HG02610 (cell line): ENCODE results near the gene CACNA2D4.

Source experiments
- ATAC-seq: cut with Tn5 transposase; IDR thresholded peaks from one replicate; pipeline ENCODE4 v1.9.1; 2021; ENCODE audit warnings: mild to moderate bottlenecking, moderate library complexity; ENCODE audit not compliant: unreplicated experiment

CACNA2D4 gene

DNA sequence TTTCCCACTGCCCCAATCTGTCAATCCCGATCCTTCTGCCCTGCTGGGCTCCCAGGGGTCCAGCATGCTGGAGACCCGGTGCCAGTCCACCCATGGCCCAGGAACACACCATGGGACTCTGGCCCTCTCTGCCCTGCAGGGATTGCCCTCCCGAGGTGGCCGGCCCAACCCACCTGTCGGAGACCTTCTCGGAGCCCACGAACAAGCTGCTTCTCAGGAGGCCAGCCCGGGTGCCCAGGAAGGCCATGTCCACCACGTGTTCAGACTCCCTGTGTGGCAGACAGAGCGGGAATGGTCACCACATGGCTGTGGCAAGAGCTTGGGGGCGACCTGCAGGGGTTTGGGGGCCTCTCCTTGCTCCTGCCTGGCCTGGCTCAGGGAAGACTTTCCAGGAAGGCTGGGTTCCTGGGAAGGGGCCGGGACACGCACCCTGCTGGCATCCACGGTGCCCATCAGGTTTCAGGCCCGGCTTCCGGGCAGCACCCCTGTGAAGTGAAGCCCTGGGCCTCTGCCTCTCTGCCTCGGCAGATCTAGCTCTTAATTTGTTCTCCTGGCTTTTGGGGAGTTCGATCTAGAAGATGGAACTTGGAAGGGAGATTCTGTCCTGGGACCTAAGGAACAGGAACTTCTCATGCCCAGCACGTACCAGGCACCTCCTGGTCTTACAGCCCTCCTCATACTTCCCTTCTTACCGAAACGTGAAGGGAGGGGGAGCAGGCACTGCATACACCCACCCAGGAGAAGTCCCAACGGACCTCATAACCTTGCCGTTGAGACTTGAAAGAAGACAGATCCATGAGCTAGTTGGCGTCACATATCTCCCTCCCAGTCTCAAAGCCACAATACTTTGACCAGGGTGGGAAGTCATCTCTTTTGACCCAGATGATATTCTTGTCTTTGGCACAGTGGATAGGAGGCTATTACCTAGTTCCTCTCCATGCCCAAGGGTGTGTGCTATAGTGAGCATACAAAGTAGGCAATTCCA is 71.7 kb downstream of the CACNA2D4 start:
- ATAC-seq: no peak

DNA sequence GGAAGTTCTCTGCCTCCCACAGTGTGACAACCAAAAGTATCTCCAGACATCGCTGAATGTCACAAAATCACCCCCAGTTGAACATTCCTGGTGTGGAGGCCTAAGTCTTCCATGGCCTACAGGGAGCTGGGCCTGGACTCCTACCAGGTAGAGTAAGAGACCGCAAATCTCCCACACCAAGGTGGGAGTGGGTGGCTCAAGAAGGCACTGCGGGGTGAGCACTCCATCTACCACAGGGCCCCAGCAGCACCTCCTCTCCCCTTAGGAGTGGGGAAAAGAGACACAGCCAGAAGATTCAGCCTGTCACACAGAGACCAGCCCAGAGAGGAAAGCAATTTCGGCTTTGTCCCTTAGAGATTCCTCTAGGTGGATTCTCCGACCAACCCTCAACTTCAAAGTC is 72.6 kb downstream of the CACNA2D4 start:
- ATAC-seq: no peak

DNA sequence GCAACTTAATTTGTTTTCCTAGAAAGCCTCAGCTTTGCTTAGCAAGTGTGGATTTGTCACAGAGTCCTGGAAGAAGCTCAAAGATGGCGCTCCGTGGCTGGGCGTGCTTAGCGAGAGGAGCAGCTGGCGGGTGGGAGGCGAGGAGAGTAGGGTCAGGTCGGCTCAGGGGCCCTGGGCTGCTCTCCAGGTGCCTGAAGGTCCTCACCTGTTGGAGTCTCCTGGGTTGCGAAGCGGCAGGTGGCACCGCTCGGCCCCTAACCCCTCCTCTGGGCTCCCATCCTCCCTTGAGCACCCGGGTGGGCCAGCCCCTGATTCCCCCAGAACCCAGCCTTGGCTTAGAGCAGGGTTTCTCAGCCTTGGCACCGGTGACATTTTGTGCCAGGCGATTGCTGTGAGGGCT is 73.0 kb downstream of the CACNA2D4 start:
- no peak for ATAC-seq

DNA sequence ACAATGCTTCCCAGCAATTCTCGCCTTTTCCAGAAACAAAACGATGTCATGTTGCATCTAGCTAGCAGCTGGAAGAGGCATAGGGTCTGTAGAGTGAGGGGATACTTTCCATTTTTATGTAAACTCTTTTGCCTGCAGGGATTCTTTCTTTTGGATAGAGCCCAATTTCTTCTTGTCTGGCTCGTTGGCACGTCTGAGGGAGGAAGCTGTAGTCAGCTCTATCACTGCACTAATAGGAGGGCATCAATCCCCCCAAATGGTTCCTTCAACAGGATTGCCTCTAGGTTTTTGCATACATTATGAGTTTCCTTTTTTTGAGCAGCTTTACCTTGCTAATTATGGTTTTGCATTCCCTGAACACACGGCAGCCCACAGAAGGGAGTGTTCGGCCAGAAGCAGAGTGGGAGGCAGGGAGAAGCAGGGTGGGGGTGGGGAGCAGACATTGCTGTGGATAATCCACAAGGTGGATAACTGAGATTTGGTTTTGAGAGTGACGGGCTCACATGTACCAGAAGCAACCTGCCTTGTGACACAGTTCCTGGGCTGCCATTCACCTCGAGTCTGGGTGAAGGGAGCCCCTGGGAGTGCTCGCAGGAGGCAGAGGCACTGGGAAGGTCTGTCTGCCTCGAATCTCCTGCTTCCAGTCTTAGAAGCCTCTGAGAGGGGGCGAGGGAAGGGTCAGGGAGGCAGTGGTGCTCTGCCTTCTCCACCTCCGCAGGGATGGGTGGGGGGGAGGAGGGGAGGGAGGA is 73.6 kb downstream of the CACNA2D4 start:
- ATAC-seq: no peak

DNA sequence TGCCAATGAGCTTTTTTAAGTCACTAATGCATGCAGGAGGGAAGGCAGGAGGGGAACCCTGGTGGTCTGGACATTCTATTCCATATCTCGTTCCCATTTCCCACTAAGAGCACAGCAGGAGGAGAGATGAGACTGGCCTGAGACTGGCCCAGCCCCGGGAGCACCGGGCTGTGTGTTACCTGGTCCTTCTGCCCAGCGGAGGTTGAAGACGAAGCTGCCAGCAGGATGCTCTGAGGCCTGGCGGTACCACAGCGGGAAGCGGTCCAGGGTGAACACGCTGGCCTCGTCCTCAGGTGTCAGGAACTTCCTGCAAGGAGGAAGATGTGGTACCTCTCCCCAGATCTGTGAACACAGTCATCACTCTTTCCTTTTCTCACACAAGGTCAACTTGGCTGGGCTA is 74.2 kb downstream of the CACNA2D4 start:
- no peak for ATAC-seq

DNA sequence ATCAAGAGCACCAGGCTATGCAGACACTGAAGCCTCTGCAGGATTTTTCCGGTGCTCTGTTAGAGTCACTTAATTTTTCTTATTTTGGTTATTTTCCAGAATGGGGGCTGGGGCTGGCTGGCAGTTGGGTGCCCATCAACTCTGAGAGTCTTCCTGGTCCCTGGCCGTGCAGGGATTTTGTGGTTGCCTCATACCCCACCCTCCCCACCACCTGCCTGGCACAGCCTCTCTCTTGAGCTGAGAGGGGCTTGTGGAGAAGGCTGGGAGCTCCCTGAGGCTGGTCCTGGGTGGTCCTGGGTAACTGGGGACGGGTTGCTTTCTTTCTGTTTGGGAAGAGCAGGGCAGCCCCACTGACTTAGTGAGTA is 74.8 kb downstream of the CACNA2D4 start:
- ATAC-seq: no peak

DNA sequence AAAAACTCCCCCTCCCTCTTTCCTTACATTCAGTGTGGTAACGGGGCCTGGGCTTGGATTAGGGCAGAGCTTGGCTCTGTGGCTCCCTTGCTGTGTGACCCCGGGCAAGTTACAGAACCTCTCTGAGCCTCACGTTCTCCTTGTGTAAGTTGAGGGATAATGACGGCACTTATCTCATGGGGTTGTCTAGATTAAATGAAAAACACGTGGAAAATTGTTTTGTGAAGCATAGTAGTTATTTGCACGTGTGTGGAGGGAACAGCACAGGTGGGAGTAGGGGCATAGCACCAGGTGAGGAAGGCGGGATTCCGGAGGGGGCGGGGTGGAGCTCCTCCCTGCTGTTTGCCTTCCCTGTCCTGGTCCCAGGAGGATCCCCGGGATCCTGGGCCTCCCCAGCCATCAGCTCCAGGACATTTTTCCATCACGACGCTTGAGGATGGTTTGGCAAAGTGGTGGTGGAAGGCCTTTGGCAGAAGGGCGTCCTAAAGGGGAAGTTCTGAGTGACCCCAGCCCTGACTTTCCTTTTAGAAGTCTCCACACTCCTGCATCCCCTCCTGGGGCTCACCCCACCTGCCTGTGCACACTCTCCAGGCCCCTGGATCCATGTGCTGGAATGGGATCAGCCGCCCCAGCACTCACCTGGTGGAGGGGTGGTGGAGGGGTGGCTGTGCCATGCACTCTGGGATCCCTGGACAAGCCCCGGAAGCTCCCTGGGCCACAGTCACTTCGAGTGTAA is 75.4 kb downstream of the CACNA2D4 start:
- no peak for ATAC-seq

DNA sequence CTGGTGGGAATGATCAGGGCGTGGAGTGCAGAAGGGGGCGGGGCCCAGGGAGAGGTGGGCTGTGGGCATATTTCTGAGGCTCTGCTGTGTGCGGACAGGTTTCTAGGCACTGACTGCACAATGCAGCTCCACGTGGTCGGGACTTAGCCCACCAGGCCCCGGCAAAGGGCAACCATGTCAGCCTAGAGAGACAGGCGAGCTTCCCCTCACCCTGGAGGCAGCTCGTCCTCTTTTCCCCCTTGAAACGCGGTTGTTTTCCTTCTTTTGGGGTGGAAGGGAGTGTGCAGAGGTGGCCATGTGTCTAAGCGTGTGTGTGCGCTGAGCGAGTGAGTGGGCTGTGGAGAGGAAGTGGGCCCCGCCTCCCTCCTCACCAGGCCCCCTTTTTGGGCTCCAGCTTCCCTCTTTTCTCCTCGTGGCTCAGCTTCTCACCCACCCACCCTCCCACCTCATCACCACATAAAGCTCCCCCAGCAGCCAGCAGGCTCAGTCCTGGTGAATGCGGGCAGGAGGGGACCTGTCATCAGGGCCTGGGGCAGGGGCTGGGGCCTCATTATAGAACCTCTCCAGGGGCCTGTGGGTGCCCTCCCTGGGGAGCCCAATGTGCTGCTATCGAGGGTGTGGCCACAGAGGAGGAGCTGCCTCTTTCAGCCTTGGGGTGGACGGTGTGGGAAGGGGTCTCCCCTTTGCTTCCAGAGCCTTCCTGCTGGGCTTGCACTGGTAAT is 76.1 kb downstream of the CACNA2D4 start:
- ATAC-seq: no peak

DNA sequence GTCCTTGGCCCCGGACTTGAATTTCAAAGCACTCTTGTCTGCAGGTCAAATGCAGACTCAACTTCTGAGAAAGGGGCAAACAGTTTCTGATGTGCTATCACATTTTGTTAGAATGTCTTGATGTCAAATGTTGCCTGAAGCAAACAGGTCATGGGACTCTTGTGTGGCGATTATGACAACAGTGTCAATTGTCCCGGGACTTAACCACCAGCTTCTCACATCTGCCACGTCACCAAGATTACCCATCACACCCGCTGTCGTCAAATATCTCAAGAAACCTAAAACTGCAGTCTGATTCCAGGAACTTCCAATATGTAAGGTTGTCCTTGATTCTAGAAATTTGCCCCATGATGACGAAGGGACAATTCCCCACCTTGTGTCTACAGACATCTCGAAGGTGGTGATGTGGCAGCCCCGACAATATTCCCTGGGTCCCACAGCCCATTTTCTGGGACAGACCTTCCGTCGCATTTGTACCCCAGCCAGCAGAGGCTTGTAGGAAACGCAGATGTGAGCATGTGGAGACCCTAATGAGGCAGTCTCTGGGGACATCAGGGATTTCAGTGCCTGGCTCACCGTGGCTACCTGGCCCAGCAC is 76.8 kb downstream of the CACNA2D4 start:
- ATAC-seq: no peak

DNA sequence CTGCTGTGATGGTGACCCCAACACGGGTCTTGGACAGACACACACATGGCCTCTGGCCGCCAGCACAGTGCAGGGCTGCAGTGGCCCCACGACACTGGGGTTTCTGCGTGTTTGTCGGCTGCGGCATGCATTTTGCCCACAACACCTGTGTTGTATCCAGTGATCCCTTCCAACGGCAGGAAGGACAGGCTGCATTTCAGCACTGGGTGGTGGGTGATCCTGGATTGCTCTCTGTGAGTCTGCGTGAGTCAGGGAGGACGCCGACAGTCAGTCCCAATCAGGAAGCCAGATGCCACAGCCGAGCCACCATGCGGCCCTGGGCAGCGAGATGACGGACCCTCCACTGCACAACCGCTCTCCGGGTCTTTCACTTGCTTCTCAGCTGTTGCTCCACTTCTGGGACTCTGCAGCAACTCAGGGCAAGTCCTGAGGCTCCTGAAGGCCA is 77.4 kb downstream of the CACNA2D4 start:
- ATAC-seq: no peak

DNA sequence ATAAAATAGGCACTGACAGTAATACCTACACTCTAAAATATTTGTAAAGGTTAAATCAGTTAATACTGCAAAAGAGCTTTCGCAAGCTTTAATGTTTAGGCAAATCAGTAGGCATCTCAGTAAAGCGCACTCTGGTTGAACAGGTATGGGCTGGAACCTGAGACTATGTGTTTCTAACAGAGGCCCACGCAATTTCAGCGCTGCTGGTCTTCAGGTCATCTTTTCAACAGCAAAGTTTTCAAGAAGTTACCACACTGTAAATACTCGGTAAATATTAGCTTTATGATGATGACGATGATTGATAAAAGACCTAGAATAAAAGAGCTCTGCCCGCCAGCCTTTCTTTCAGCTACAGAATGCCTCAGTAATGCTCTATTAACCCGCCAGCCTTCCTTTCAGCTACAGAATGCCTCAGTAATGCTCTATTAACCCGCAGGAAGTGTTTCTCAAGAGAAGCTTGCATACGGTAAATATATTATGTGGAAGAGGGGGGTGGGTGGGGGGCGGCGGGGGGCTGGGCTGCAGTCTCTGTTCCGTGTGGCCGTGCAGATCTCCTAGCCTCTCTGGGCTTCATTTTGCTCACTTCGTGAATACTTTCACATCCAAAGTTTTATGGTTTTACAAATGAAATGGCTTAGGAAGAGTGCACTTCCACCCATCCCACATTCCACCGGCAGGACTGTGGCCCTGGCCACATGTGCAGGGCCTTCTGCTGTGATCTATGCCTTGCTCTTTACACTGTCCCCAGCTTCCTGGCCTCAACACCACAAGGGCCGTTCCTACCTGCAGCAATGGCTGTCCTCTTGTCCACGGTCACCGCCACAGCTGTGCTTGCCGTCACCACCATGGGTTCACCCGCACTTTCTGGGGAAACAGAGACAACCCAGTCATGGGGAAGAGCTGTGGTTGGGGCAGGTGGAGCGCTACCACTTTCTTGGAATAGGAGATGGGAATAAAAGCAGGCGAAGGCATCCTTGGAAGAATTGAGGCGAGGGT is 78.2 kb downstream of the CACNA2D4 start:
- ATAC-seq: no peak

DNA sequence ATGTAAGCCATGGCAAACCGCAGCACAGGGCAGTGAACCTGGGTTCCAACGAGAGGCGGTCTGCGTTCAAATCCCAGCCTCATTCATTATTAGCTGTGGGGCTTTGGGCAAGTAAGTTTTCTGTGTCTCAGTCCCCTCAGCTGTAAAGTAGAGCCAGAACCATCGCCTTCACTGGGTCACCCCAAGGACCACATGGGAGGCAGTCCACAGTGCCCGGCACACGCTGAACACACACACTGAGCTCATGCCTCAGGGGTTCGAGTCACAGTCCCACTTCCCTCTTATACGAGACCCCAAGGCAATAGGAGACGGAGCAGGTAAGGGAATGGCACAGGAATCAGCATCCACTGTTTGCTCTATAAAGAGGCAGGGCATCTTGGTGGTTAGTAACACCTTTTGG is 79.0 kb downstream of the CACNA2D4 start:
- ATAC-seq: no peak

DNA sequence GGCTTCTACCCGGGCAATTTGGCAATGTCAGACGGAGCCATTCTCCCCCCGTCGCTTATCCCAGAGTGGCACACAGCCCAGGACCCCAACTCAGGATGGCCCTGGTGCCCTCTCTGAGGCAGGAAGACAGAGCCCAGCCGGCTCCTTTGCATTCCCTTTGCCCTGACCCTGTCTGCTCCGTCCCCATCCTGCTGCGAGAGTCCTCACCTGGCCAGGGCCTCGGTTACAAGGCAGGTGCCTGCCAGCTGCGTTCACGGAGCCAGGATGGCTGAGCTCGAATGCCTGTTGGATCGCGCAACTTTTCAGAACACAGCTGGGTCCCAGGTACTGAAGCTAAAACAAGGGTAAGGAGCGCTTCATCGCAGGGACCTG is 79.5 kb downstream of the CACNA2D4 start:
- ATAC-seq: no peak

DNA sequence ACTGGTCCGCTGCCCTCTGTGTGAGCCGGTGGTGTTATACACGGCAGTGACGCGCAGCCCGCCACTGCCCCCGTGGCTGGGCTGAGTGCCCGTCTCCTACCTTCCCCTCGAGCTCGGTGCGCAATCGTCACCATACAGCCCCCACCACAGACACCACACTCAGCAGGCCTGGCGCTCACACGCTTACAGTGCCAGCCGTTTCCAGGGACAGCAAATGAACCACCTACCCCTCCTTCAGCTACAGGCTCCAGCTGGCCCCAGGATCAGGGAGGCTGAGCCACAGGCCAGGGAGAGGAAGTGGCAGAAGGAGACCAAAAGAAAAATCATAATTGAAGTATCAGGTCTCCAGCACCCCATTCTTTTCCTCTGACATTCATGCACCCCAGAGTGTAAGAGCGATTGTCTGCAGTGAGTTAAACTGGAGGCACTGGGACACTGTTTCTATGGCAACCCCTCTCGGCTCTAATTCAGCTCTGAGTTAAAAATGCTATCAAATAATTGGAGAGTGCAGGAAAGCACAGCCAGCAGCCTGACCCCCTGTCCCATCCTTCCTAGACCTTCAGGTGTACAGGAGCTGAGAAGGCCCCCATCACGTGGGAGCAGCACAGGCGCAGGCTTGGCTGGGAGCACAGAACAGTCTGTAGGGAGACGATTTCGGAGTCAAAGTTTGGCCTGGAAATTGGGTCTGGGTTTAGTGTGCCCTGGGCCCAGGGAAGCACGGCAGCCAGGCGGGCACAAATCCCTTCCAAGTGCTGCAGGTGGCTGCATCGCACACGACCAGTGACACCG is 80.1 kb downstream of the CACNA2D4 start:
- no peak for ATAC-seq

DNA sequence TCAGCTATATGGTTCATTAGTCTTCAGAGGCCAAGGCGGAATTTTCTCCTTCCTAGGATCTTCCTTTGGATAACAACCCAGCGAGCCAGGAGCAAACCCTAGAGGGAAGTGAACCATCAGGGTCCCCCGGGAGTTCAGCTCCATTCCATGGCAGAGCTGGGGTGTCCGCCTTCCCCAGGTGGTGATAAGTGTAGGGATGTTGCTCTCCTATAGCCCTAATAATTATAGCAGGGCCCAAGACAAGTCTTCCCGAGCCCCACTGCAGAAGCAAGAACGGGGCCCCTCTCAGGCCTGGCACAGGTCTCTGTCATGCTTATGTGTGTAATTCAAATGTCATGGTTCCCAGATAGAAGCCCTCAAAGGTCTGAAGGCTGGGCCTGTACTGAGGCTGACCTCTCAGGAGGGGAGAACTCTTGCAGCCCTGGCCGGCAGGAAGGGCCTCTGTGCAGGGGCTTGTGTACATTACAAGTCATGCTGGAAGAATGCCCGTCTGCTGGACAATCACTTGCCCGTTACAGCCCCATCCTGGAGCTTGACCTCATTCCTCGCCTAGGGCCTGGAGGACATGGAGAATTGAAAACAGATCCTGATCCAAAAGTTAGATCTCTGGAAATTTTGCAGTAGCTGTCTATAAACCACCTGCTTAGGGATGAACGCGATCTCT is 80.8 kb downstream of the CACNA2D4 start:
- ATAC-seq: no peak

DNA sequence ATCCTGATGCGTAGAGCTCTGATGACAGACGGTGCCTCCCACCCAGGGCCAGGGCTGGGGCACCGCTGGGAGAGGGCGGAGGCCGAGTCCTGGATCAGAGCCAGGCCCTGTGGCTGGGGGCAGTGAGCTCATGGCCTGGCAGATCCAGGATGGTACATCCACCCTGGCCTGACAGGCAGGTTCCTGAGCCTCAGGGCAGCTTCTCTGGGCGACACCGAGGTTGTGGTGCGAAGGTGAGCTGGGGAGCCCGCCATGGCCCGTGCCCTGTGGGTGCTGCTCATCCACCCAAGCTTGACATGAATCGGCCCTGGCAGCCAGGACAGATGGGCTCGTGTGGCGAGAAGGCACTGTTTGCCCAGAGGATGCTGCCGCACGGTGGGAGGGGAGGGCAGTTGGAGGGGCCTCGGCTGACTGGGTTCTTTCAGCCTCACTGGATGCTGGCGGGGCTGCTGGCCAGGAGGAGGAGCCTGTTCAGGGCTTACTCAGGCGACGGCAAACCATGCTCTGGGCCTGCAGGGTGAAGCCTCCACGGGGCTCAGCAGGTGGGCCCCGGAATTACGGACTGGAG is 81.5 kb downstream of the CACNA2D4 start:
- ATAC-seq: no peak

DNA sequence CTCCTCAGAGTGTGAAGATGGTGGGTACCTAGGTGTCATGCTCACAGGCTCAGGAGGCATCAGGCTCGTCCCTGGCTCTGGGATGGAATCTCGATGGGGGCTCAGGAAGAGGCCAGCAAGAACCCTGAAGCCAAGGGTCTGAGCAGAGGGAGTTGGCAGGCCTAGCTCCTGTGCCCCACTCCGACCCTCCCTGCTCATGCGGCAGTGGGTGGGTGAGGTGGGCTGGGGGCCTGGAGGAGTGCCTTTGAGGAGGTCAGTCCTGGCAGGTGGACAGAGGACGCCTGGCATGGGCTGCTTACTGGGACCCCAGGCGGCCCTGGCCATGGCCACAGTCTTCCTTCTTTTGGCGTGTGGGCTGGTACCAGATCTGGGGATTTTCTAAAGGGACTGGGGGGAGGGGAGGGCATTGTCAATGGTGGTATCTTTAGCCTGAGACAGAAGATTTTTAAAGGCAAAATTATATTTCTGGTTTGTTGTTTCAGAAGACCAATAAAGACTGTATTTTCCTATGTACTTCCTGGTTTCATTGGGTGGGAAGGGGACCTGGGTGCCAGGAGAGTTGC is 82.1 kb downstream of the CACNA2D4 start:
- no peak for ATAC-seq
